Stimulated activated CD4-positive, alpha-beta T cell treated with anti-CD3 and anti-CD28 coated beads, TNF-alpha, amount 100 ng/mL, for 24 hours (primary cell): Measurements from ENCODE around the gene MS4A7.
A peak's percentile ranks its signal among the peaks of the same experiment; 100 is the strongest.
"Not testable (repeated sequence)": the region's sequence is repeated elsewhere in the genome, so short reads cannot be mapped to it uniquely, and the experiment has no call there.

Experiments
- DNase-seq, 3 experiments: peaks; one replicate each; pipeline ENCODE4 v3.0.0-alpha.2; 2020; ENCODE audit warnings: low read depth in 3 of 3

MS4A7 gene, protein sequence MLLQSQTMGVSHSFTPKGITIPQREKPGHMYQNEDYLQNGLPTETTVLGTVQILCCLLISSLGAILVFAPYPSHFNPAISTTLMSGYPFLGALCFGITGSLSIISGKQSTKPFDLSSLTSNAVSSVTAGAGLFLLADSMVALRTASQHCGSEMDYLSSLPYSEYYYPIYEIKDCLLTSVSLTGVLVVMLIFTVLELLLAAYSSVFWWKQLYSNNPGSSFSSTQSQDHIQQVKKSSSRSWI

DNA sequence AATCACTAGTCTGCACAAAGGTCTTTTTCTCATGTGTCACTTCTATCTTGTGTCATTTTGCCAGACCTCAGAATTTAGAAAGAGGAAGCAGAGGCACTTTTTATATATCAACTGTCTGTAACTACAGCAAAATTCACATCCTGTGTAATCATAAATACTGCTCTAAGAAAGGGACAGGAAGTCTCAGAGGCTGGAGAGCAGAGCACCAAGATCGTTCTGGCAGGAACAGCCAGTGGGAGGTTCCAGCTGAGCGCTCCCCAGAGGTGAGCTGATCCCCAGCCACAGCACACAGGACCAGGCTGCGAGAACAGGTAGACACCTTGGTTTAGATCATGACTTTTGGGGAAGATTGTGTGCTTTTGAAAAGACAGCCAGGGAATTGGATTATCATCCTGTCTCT lies at the start of gene MS4A7:
TSS of gene MS4A7 (plus strand) at position 179 of the 400 bp plus-strand sequence. CDS start 4,610 bp downstream, outside the sequence.
- DNase-seq = no peak

DNA sequence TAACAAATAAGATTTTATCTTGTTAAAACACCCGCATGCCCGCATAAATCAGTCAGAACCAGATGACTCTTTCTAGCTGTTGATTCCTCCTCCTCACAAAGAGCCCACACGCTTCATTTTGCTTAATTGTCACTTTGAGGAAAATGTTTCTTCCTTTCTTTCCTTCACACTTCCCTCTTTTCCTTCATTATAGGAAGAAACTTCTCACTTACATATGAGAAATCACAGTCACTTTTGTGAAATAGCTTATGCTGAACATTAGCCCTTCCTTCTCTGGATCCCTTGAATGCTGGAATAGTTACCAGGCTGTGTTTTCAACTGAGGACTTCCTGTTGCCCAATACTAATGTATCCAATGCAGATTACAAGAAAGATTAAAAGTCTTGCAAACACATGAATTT lies 45.5 kb upstream of the MS4A7 start:
- no peak for DNase-seq

DNA sequence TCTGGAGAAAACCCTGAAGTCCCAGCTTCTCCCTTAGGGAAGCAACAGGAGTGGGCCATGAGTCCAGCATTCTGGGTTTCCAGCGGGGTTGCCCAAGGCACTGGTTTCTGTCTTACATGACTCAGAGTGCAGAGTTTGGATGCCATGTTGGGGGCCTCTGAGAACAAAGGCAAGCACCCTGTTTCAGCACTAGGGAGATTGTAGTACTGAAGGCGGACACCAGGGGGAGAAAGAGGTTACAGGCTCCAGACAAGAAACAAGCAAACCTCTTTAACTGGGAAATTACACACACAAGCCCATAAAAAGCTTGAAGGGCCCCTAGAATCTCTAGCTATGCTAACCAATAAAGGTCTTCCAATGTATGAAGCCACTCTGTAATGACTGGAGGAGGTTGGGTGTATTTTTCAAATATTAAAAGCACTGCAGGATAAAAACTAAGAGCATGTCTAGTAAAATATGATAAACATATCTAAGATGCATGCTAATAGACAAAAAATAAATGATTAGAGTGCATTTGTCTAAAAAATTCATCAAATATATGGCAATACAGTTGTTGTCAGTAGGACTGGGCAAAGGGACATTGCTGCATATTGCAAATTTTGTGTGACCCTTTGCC lies 44.2 kb upstream of the MS4A7 start:
- peak; percentile 36 to 52 (median 45) for DNase-seq

DNA sequence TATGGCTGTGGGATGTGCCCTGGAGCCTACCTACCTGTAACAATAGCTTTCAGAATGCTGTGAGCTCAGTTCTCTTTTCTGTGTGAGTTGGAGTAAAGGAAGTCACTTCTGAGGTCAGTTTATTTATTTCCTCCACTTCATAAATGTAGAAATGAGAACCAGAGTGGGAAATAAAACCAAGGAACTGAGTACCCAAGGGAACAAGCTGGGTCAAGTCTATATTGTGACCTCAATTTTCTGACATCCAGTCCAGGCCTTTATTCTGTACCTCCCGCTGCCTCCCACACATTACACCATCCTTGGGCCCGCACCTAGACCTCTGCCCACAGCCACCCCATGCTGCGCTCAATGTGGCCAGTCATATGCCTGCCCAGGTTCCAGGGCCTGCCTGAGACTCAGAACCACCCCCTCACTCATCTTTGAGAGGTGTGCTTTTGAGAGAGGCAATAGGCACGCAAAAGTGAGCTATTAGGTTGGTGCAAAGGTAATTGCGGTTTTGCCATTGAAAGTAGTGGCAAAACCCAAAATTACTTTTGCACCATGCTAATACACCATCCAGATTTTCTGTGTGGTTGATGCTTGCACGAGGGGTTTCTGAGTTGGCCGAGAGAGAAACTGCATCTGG lies 41.5 kb upstream of the MS4A7 start:
- no peak for DNase-seq

DNA sequence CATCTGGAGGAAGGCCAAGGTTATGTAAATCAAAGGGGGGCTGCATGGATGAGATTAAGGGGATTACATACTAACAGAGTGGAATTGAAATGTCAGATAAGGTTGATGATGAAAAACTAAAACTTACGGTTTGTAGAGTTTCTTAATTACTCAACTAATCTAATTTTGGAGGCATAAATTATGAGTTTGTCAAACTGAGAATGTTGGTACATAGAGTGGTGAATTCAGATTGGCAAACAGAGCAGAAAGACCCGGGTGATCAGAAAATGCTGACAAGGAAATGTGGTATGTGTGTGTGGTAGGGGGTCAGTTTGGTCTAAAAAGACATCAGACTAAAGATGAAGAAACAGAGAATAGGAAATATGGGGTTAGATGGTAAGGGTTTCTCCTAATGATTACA lies 40.3 kb upstream of the MS4A7 start:
- no peak for DNase-seq

DNA sequence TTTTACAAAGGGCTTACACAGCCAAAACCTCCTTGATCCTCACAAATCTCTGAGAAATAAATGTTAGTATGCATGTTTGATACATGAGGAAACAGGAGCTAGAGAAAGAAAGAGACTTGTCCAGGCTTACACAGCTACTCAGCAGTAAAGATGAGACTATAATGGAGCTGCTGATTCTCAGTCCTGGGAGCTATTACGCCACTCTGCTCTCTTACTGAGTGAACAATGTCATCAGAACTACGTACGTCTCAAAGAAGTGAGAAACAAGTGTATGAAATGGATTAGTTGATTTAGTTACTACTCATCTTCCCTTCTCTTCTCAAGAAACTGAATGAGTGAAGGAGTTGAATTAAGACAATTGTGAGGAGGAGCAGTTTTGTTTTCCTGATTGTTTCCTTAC lies 39.0 kb upstream of the MS4A7 start:
- DNase-seq = no peak

DNA sequence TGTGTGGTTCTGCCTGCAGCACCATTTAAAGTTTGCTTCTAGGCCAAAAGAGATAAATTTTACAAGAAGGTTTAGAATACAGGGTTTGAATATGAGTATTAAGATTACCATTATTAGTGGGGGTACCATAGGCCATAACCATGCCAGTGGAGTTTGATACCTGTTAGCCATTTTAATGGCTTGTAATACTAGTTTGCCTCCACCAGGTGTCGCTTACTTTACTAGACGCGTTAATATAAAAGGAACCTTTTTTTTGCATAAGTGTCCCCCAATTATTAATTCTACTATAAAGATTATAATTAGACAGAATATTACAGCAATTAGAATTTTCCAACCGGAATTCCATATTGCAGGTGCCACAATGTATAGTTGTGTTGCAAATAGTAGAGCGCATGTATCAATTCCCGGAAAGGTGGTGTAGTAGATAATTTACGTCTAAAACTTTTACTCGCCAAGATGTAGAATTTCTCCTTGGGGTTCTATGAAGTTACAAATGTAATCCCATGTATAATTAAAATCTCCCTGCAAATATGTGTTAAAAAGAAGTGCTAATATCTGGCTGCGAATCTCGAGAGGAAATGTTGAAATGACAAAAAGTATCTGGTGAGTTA lies 35.1 kb upstream of the MS4A7 start:
- DNase-seq = no peak

DNA sequence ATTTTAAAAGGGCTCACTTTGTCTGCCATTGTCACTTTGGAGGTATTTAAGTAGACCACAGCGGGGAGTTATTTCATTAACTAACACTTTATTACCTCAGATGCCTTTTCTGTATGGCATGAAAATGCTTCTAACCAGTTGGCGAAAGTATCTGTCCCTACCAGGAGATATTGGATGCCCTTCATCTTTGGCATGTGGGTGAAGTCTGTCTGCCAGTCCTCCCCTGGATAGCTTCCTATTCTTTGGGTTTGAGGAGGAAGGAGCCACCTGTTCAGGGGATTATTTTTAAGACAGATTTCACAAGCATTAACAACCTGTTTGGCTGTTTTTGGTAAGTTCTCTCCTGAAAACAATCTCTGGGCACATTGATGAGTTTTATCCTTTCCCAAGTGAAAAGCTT lies 34.2 kb upstream of the MS4A7 start:
- DNase-seq = no peak

DNA sequence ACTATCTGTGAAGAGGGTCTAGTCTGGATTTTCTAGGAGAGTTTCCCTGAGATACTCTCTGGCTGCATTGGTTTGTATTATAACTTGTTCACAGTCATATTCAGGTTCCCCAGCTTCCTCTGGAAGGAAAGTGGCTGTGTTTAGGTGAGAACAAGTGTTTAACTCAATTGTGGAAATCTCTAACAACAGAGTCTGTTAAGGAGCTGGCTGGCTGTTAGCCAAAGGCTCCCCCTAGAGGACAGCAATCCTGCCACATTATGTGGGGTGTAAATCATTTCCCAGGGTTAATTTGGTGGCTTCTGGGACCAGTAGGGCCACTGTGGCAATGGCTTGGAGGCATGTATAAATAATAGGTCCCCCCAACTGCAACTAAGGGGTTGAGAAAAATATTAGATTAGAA lies 32.8 kb upstream of the MS4A7 start:
- DNase-seq = peak in 1 of 3 experiments; percentile 22

DNA sequence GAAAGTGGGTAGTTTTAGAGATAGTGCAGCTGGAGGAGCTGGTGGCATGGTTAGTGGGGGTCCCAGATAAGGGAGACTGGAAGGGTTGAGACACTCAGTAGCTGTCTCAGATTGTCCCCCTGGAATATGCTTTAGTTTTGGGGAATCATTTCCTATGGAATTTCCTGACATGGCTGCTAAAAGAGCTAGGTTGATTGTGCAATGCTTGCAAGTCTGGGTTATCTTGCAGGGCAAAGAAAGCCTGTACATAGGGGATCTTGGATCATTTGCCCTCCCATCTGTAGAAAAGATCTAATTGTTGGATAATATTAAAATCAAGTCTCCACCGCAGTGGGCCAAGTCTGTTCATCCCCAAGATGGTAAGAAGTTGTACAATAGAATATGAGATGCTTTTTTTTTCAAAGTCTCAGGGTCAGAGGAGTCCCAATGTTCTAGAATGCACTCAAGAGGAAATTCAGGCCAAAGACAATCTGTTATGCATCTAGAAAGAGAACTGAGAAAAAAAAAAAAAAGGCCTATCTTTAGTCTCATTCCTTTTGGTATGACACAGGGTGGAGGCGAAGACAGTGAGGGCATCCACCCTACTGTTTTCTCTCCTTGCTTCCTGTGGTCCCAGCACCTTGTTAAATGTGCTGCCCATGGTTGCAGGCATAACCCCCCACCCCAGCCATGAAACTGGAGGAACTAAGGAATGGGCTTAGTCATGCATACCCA lies 31.1 kb upstream of the MS4A7 start:
- no peak for DNase-seq

DNA sequence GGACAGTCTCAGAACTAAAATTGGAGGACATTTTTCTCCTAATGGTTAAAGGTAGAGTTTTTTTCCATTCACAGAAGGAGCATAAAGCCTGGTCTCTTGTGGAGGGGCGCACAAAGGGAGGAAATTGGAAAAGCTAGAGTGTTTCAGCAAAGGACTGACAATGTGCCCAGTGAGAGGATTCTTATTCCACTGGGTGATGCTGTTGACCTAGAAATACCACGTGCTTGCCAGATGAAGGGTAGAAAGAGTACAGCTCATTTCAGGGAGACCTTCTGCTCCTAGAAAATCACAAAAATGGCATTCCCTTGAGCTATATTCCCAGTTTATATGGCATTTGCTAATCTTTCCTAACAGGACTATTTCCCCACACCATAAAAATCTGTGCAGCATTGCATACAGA lies 30.2 kb upstream of the MS4A7 start:
- DNase-seq = no peak

DNA sequence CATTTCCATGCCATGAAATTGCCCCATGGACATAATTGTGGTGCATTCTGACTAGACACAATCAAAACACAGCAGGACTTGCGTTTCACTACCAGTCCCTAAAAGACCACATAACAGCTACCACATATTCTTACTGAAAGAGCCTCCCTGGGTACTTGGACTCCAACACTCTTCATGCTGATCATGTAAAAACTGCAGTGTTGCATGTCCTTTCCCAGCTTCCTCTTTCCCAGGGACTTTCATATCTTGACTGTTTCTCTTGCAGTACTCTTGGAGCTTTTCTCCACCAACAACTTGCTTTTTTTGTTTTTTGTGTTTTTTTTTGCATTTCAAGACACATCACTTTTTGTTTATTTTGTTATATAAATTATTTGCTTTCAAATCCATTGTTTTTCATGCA lies 28.3 kb upstream of the MS4A7 start:
- no peak for DNase-seq

DNA sequence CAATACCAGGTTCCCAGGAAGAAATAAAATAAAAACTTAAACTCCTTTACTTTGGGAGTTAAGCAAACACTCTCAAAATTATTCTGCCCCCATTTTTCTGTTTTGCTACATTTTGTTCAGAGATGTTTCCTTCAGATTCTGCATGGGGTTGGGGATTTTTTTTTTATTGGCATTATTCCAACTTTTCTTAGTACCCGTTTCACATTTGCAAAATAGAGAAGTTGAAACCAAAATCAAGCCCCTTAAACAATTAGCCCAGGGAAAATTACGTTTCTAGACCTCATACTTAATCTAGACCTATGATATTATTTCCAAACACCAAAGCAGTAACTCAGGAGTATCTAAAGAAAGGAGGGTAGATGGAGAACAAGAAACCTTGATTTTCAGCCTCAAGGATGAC lies 20.6 kb upstream of the MS4A7 start:
- DNase-seq = no peak

DNA sequence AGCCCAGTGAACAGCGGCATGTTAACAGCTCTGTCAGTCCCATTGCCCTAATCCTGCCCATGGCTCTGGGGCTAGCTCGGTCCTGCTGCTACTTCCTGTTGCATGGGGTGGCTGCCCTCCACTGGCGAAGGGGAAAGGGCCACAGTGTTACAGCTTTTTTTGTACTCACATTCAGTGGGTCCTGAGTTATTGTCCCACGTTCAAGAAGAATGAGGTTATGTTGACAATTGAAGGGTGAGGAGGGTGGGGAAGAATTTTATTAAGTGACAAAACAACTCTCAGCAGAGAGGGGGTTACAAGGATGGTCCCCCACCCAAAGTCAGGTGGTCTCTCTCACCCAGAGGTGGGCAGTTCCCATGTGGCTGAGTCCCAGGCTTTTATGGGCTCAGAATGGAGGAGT lies 17.7 kb upstream of the MS4A7 start:
- no peak for DNase-seq

DNA sequence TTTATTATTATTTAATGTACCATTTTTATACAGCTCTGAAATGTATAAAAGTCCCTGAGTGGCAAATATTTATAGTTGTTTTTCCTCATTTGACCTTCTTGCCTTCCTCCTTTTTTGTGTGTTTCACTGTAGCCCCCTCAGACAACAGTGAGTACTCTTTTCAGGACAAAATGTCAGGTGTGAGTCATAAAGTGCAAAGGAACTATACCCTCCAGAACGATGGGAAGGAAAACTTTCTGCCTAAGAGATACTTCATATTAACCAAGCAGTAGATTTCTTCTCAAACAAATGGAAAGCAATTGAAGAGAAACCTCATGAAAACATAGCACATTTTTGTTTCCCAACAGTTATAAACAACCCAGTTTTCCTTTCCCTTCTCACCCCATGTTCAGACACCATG lies 16.1 kb upstream of the MS4A7 start:
- DNase-seq = no peak

DNA sequence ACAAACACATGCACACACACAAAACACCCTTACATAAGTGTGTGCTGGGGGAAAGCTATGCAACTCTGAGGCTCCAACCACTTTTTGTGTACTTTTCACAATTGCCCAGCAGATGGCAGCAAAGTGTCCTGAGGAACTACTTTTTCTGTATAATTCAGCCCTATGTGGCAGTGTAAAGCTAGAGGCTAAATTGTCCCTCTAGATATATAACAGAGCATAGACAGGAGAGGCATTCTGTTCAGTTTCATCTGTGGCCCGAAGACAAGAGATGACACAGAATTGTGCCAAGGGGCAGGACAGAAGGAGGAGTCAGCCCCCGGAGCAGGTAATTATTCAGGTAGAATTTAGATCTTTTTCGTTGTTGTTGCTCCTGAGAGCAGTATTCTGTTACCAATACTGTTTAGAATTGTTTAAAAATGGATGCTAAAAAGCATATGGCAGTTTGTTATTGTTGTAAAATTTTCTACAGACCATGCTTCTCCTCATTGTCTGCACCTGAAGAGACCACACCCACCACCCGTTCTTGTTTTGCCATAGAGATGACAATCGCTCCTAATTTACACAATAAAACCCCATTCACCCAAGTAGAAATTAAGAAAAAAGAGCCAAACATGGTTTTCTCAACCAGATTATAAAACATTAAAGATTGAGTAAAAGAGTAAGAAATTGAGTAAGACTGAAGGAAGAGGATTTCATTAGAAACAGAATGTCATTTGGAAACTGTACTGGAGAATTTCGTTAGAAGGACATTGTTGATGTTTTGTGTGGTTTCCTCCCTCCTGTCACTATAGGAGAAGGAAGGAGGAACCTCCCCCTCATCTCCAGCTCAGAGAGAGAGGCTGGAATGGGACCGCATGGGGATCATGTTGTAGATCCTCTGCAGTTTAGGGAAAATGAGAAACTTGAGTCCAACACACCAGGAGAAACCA lies 14.5 kb upstream of the MS4A7 start:
- DNase-seq = peak; percentile 17 to 41 (median 38)

DNA sequence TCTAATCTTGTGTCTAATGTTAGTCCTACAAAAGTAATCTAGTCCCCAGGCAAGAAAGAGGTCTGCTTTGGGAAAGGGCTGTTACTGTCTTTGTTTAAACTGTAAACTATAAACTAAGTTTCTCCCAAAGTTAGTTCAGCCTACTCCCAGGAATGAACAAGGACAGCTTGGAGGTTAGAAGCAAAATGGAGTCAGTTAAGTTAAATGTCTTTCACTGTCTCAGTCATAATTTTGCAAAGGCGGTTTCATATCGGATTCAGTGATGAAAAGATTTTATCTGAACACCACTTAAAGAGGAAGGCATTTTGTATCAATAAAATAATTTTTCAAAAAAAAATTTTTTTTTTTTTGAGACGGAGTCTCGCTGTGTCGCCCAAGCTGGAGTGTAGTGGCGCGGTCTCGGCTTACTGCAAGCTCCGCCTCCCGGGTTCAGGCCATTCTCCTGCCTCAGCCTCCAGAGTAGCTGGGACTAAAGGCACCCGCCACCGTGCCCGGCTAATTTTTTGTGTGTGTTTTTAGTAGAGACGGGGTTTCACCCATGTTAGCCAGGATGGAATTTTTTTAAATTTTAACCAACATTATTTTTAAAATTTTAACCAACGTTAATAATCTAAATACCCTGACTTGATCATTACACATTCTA lies 11.9 kb upstream of the MS4A7 start:
- not testable (repeated sequence) for DNase-seq

DNA sequence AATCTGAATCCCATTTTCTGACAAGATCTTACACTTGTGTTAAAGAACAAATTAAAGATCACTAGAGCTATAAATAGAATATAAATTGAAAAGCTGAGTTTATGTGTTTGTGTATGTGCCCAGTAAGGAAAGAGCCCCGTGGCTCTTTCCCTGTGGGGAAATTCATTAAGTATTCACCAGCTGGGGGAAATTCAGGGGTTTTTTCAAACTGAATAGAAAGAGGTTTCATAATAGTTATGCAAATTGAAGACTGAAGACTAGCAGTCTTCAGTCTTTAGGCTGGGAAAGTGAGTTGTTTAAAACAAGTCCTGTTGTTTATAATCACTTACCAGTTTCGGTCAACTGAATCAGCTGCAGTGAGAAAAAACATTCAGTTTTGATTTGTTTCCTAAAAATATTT lies 11.3 kb upstream of the MS4A7 start:
- no peak for DNase-seq

DNA sequence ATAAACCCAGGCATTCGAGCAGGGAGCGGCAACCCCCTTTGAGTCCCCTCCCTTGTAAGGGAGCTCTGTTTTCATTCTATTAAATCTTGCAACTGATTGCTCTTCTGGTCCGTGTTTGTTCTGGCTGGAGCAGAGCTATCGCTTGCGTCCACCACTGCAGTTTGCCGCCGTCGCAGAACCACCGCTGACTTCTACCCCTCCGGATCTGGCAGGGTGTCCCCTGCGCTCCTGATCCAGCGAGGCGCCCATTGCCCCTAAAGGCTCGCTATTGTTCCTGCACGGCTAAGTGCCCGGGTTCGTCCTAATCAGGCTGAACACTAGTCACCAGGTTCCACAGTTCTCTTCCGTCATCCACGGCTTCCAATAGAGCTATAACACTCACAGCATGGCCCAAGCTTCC lies 10.4 kb upstream of the MS4A7 start:
- no peak for DNase-seq

DNA sequence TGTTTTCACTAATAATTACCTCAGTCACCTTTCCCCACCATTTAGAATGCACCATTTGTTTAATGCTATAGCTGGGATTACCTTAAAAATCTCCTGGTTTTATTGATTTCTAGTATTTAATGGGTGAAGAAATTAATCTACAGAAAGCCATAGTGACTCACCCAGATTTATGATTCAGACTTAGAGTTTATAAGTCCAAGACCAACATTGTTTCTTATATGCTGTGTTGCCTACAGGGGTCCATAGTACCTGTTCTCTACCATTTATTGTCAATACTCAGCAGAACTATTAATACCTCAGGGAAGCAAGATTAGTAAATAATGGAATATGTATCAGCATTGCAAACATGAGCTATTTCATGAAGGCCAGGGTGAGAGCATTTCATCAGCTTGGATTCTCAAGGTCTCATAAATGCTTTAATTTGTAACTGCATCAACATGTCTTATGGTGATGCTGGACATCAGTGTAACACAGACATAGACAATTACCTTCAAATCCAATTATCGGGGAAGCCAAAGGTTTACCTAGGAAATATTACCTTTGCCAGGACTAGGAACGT lies 8.0 kb upstream of the MS4A7 start:
- DNase-seq = no peak
